ENCODE results near the gene SDCCAG8.

Gene SDCCAG8

DNA sequence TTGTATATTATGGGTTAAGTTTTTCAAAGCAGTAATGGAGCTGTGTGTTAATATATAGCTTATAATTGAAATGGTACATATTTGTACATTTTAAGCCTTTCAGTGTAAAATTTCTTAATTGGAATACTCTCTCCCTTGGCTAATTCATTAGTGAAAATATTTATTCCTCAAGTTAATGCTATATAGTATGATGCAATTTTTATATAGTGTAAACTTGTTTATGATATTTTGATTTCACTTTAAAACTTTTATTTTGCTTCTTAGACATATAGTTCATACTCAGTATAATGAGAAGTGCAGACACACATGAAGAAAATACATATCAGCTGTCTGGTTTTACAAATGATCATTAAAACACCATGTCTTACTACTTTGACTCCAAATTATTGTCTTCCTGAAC is 140.6 kb downstream of the SDCCAG8 start:
- no peaks in the 10 kb centered on the region for H3K27me3 ChIP-seq (ENCODE audit: control insufficient read depth in 1 of 2, insufficient read depth in 2 of 2, low read length in 2 of 2)
- H3K9me3 ChIP-seq (ENCODE audit: control insufficient read depth in 1 of 2, low read length in 2 of 2) = no peaks in the 10 kb centered on the region
- H3K36me3 ChIP-seq (ENCODE audit: control insufficient read depth in 1 of 2, insufficient read depth in 2 of 2, low read length in 2 of 2) = no peaks in the 10 kb centered on the region
- no peaks in the 10 kb centered on the region for H3K4me1 ChIP-seq (ENCODE audit: control insufficient read depth in 1 of 2, insufficient read depth in 2 of 2, low read length in 2 of 2)
- no peak overlapping the region for H3K27ac ChIP-seq (ENCODE audit: low read depth, low read length)
- no peak overlapping the region for H3K9ac ChIP-seq (ENCODE audit: low read depth in 1 of 2, low read length in 2 of 2)
- H3K4me3 ChIP-seq (ENCODE audit: low read depth in 1 of 2, low read length in 2 of 2) = no peak overlapping the region

DNA sequence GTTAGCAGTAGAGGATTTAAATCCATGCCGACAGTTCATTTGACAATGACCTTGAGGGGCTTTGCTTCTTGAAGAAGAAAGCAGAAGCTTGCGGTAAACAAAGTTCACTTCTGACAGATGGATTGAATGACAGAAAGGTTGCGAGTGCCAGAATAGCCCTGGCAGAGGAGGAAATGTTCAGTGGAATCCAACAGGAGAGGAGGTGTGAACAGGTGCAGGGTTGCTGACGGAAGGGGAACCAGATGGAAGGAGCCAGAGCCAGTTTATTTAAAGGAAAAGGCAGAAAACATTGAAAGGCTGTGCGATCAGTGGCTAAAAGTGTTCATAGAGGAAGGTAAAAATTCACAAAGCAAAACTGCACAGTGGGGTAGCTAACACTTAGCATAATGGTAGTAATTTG is 141.0 kb downstream of the SDCCAG8 start:
- H3K4me1 ChIP-seq (ENCODE audit: control insufficient read depth in 1 of 2, insufficient read depth in 2 of 2, low read length in 2 of 2) = no peaks in the 10 kb centered on the region
- no peak overlapping the region for H3K4me3 ChIP-seq (ENCODE audit: low read depth in 1 of 2, low read length in 2 of 2)
- H3K27me3 ChIP-seq (ENCODE audit: control insufficient read depth in 1 of 2, insufficient read depth in 2 of 2, low read length in 2 of 2) = no peaks in the 10 kb centered on the region
- H3K9me3 ChIP-seq (ENCODE audit: control insufficient read depth in 1 of 2, low read length in 2 of 2) = no peaks in the 10 kb centered on the region
- no peaks in the 10 kb centered on the region for H3K36me3 ChIP-seq (ENCODE audit: control insufficient read depth in 1 of 2, insufficient read depth in 2 of 2, low read length in 2 of 2)
- H3K9ac ChIP-seq (ENCODE audit: low read depth in 1 of 2, low read length in 2 of 2) = no peak overlapping the region
- no peak overlapping the region for H3K27ac ChIP-seq (ENCODE audit: low read depth, low read length)

DNA sequence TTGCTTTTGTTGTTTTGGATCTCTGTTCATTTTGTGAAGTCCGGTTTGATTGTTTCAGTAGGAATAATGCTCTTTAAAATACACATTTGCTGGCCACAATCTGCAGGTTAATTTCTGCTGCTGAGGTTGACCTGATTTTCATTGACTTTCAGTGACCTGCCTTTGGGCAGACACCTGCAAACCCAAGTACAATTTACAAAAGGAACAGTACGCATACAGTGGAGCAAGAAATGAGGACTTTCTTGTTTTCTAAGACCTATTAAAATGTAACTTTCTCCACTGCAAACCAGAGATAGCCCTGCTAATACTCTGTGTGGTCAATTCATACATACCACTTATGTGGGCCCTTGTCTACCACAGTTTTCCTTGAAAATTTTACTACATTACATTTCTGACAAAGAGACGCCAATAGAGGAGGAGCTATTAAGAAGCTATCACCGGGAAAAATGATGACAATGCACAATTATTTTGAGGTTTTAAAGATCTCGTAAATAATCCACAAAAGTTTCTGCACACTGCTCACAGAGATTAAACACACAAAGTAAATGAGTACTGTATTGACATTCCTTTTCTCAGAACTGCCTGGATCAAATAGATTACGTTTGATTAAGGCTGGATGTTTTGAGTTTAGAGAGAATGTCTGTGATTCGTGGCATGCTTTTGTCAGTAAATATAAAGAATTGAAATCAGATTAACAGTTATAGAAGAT is 141.9 kb downstream of the SDCCAG8 start:
- Histone ChIP-seq H3K9me3 (ENCODE audit: control insufficient read depth in 1 of 2, low read length in 2 of 2) (no peaks in the 10 kb centered on the region), H3K27me3 (ENCODE audit: control insufficient read depth in 1 of 2, insufficient read depth in 2 of 2, low read length in 2 of 2) (no peaks in the 10 kb centered on the region), H3K36me3 (ENCODE audit: control insufficient read depth in 1 of 2, insufficient read depth in 2 of 2, low read length in 2 of 2) (peaks cover 0 to 4% of the 10 kb centered on the region in 2 donors), H3K4me1 (ENCODE audit: control insufficient read depth in 1 of 2, insufficient read depth in 2 of 2, low read length in 2 of 2) (no peaks in the 10 kb centered on the region), H3K9ac (ENCODE audit: low read depth in 1 of 2, low read length in 2 of 2) (no peak overlapping the region), H3K4me3 (ENCODE audit: low read depth in 1 of 2, low read length in 2 of 2) (no peak overlapping the region), H3K27ac (ENCODE audit: low read depth, low read length) (no peak overlapping the region)

DNA sequence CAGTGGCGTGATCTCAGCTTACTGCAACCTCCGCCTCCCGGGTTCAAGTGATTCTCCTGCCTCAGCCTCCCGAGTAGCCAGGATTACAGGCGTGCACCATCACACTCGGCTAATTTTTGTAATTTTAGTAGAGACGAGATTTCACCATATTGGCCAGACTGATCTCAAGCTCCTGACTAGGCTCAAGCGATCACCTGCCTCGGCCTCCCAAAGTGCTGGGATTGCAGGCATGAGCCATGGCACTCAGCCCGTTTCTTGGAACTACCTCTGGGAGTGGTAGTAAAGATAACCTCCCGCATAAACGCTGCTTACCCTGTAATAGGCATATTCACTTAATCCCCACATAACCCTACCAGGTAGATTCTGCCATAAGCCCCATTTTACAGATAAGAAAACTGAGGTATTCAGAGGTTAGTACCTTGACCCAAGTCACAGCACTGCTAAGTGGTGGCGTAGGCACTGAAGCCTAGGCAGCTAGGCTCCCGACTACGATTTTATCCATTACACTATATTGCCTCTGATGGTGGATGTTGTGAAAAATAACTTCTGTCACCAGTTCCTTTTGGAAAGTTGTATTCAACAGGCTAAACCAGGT is 143.8 kb downstream of the SDCCAG8 start:
- H3K27ac ChIP-seq (ENCODE audit: low read depth, low read length) = no peak overlapping the region
- H3K9me3 ChIP-seq (ENCODE audit: control insufficient read depth in 1 of 2, low read length in 2 of 2) = no peaks in the 10 kb centered on the region
- H3K9ac ChIP-seq (ENCODE audit: low read depth in 1 of 2, low read length in 2 of 2) = no peak overlapping the region
- H3K4me3 ChIP-seq (ENCODE audit: low read depth in 1 of 2, low read length in 2 of 2) = no peak overlapping the region
- no peaks in the 10 kb centered on the region for H3K27me3 ChIP-seq (ENCODE audit: control insufficient read depth in 1 of 2, insufficient read depth in 2 of 2, low read length in 2 of 2)
- no peaks in the 10 kb centered on the region for H3K4me1 ChIP-seq (ENCODE audit: control insufficient read depth in 1 of 2, insufficient read depth in 2 of 2, low read length in 2 of 2)
- peaks cover 0 to 4% of the 10 kb centered on the region in 2 donors for H3K36me3 ChIP-seq (ENCODE audit: control insufficient read depth in 1 of 2, insufficient read depth in 2 of 2, low read length in 2 of 2)

DNA sequence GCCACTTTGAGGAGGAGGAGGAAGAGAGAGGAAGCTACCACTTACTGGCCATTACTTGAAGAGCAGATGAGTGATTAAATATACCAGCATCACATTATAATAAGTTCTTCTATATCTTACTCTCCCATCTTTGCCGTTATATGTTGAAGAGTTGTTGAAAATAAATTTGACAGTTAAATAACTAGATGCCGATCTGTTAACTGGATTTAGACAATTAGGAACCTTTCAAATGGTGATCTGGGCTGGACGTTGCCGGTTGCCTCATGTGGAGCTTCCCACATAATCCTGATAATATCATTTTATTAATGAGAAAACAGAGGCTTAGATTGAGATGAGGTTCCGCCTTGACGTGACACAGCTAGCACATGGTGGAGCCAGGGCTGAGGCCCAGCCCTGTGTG is 147.0 kb downstream of the SDCCAG8 start:
- no peaks in the 10 kb centered on the region for H3K9me3 ChIP-seq (ENCODE audit: control insufficient read depth in 1 of 2, low read length in 2 of 2)
- H3K36me3 ChIP-seq (ENCODE audit: control insufficient read depth in 1 of 2, insufficient read depth in 2 of 2, low read length in 2 of 2) = peaks cover 0 to 4% of the 10 kb centered on the region in 2 donors
- H3K9ac ChIP-seq (ENCODE audit: low read depth in 1 of 2, low read length in 2 of 2) = no peak overlapping the region
- no peaks in the 10 kb centered on the region for H3K4me1 ChIP-seq (ENCODE audit: control insufficient read depth in 1 of 2, insufficient read depth in 2 of 2, low read length in 2 of 2)
- H3K27ac ChIP-seq (ENCODE audit: low read depth, low read length) = no peak overlapping the region
- H3K27me3 ChIP-seq (ENCODE audit: control insufficient read depth in 1 of 2, insufficient read depth in 2 of 2, low read length in 2 of 2) = no peaks in the 10 kb centered on the region
- no peak overlapping the region for H3K4me3 ChIP-seq (ENCODE audit: low read depth in 1 of 2, low read length in 2 of 2)

DNA sequence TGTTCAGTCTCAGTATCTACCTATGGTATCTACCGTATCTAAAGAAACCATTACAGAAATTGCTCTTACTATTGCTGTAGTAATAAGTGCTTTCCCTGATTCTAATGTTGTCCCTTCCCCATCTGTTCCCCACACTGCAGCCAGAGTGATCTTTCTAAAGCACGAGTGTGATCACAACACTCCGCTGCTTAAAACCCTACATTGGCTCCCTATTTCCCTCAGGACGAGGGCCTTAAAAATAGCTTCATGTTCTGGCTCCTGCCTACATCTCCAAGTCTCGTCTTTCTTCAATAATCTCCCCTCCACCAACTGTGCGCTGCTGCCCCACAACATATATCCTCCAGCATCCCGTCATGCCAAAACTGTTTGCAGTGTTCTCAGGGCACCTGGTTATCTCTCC is 150.6 kb downstream of the SDCCAG8 start:
- Histone ChIP-seq H3K9me3 (ENCODE audit: control insufficient read depth in 1 of 2, low read length in 2 of 2) (no peaks in the 10 kb centered on the region), H3K27ac (ENCODE audit: low read depth, low read length) (no peak overlapping the region), H3K27me3 (ENCODE audit: control insufficient read depth in 1 of 2, insufficient read depth in 2 of 2, low read length in 2 of 2) (no peaks in the 10 kb centered on the region), H3K4me3 (ENCODE audit: low read depth in 1 of 2, low read length in 2 of 2) (no peak overlapping the region), H3K36me3 (ENCODE audit: control insufficient read depth in 1 of 2, insufficient read depth in 2 of 2, low read length in 2 of 2) (peaks cover 0 to 4% of the 10 kb centered on the region in 2 donors), H3K9ac (ENCODE audit: low read depth in 1 of 2, low read length in 2 of 2) (no peak overlapping the region), H3K4me1 (ENCODE audit: control insufficient read depth in 1 of 2, insufficient read depth in 2 of 2, low read length in 2 of 2) (no peaks in the 10 kb centered on the region)

DNA sequence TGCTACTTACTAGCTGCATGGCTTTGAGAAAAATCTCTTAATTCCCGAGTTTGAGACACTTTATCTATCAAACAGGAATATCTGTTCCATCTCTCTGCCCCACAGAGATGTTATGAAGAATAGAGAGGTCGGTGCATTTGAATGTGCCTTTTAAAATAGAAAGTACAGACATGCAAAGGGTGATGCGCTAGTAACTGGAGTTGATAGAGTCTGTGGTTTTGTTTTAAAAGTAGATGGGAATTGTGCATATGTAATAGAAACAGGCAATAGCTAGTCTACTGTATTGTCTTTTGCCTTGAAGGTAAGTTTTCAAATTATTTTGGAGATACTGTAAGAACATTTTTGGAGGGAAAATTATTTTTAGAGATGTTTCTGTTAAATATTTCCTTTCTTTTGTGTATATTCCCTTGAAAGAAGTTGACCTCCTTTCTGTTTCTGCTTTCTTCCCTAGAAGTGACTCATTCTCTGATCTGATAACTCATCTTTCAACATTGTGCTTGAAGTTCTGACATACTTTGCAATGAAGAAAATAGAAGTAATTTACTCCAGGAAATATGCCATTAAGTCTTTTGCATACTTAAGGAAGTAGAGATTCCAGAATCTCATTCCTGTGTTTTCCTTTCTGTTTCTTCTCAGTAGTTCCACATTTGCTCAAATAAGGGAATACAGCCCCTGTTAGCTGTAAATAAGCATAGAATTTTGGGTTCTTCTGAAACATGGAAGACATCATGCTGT is 151.6 kb downstream of the SDCCAG8 start:
- no peaks in the 10 kb centered on the region for H3K4me1 ChIP-seq (ENCODE audit: control insufficient read depth in 1 of 2, insufficient read depth in 2 of 2, low read length in 2 of 2)
- no peaks in the 10 kb centered on the region for H3K27me3 ChIP-seq (ENCODE audit: control insufficient read depth in 1 of 2, insufficient read depth in 2 of 2, low read length in 2 of 2)
- H3K4me3 ChIP-seq (ENCODE audit: low read depth in 1 of 2, low read length in 2 of 2) = no peak overlapping the region
- peaks cover 0 to 4% of the 10 kb centered on the region in 2 donors for H3K36me3 ChIP-seq (ENCODE audit: control insufficient read depth in 1 of 2, insufficient read depth in 2 of 2, low read length in 2 of 2)
- H3K9me3 ChIP-seq (ENCODE audit: control insufficient read depth in 1 of 2, low read length in 2 of 2) = no peaks in the 10 kb centered on the region
- no peak overlapping the region for H3K27ac ChIP-seq (ENCODE audit: low read depth, low read length)
- H3K9ac ChIP-seq (ENCODE audit: low read depth in 1 of 2, low read length in 2 of 2) = no peak overlapping the region

DNA sequence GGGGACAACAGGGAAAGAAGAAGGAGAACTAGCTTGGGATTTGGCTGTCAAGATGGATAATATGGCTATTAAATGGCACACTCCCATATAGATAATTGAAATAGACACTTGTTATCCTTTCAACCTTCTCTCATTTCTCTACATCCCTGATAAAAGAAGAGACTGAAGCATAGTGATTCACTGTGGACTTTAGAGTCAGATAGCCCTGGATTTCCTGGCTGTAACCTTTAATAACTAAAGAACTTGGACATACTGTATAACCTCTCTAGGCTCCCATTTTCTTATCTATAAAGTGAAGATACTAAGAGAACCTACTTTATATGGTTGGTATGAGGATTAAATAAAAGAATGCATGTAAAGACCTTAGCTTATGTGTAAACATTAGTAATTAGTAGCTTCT is 152.6 kb downstream of the SDCCAG8 start:
- Histone ChIP-seq H3K36me3 (ENCODE audit: control insufficient read depth in 1 of 2, insufficient read depth in 2 of 2, low read length in 2 of 2) (no peaks in the 10 kb centered on the region), H3K9me3 (ENCODE audit: control insufficient read depth in 1 of 2, low read length in 2 of 2) (no peaks in the 10 kb centered on the region), H3K4me1 (ENCODE audit: control insufficient read depth in 1 of 2, insufficient read depth in 2 of 2, low read length in 2 of 2) (no peaks in the 10 kb centered on the region), H3K27ac (ENCODE audit: low read depth, low read length) (no peak overlapping the region), H3K4me3 (ENCODE audit: low read depth in 1 of 2, low read length in 2 of 2) (no peak overlapping the region), H3K27me3 (ENCODE audit: control insufficient read depth in 1 of 2, insufficient read depth in 2 of 2, low read length in 2 of 2) (no peaks in the 10 kb centered on the region), H3K9ac (ENCODE audit: low read depth in 1 of 2, low read length in 2 of 2) (no peak overlapping the region)

DNA sequence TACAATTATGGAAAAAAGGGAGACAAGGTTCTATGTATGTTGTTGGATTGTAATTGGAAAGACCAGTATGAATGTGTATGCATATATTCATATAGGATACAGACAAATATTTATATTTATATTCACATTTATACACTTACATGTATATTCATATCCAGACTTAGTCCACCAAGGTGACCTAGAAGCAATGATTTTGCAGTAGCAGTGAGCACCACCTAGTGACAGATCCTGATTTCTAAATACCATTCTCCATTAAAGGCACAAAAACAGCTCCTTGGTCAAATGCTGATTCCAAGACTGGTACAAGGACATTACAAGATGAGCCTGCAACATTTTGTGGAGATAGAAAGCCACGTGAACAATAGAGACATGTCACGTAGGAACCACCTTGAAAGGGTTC is 153.4 kb downstream of the SDCCAG8 start:
- H3K9ac ChIP-seq (ENCODE audit: low read depth in 1 of 2, low read length in 2 of 2) = no peak overlapping the region
- no peaks in the 10 kb centered on the region for H3K4me1 ChIP-seq (ENCODE audit: control insufficient read depth in 1 of 2, insufficient read depth in 2 of 2, low read length in 2 of 2)
- no peaks in the 10 kb centered on the region for H3K9me3 ChIP-seq (ENCODE audit: control insufficient read depth in 1 of 2, low read length in 2 of 2)
- H3K27ac ChIP-seq (ENCODE audit: low read depth, low read length) = no peak overlapping the region
- no peaks in the 10 kb centered on the region for H3K36me3 ChIP-seq (ENCODE audit: control insufficient read depth in 1 of 2, insufficient read depth in 2 of 2, low read length in 2 of 2)
- no peak overlapping the region for H3K4me3 ChIP-seq (ENCODE audit: low read depth in 1 of 2, low read length in 2 of 2)
- H3K27me3 ChIP-seq (ENCODE audit: control insufficient read depth in 1 of 2, insufficient read depth in 2 of 2, low read length in 2 of 2) = no peaks in the 10 kb centered on the region

DNA sequence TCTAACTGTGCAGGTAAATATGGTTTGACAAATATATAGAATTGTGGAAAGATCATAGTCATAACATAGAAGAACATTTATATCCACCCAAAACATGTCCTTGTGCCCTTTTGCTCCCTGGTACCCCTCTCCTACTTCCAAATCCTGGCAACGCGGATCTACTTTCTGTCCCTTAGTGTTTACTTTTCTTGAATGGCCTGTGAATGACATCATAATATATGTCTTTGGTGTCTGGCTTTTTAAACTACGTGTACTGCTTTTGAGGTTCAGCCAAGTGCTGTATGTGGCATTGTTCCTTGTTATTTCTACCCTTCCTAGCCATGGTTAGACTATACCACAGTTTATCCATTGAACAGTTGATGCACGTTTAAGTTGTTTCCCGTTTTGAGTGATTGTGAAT is 155.6 kb downstream of the SDCCAG8 start:
- Histone ChIP-seq H3K27me3 (ENCODE audit: control insufficient read depth in 1 of 2, insufficient read depth in 2 of 2, low read length in 2 of 2) (no peaks in the 10 kb centered on the region), H3K4me3 (ENCODE audit: low read depth in 1 of 2, low read length in 2 of 2) (no peak overlapping the region), H3K9me3 (ENCODE audit: control insufficient read depth in 1 of 2, low read length in 2 of 2) (no peaks in the 10 kb centered on the region), H3K36me3 (ENCODE audit: control insufficient read depth in 1 of 2, insufficient read depth in 2 of 2, low read length in 2 of 2) (peaks cover 6 to 7% of the 10 kb centered on the region in 2 donors), H3K4me1 (ENCODE audit: control insufficient read depth in 1 of 2, insufficient read depth in 2 of 2, low read length in 2 of 2) (no peaks in the 10 kb centered on the region), H3K27ac (ENCODE audit: low read depth, low read length) (no peak overlapping the region), H3K9ac (ENCODE audit: low read depth in 1 of 2, low read length in 2 of 2) (no peak overlapping the region)

All from duodenal mucosa (tissue), 2 donors.